OCI-LY3 (cell line): ENCODE measurements around the gene FAM13A.

ENCODE experiments used
- EZH2phosphoT487 ChIP-seq: fragments of 200-600 bp; shearing (Covaris generic); IDR thresholded peaks from 2 replicates; pipeline ENCODE4 v1.6.1; 2018; ENCODE audit warnings: antibody characterized with exemption, mixed run types, low read depth
- TF ChIP-seq, protein P1 (sequence below): fragments of 200-600, 300-600 bp; sonication (generic); IDR thresholded peaks from 2 replicates; pipeline ENCODE4 v1.5.1; 2014; ENCODE audit warnings: antibody characterized with exemption, low read length, low read depth

DNA sequence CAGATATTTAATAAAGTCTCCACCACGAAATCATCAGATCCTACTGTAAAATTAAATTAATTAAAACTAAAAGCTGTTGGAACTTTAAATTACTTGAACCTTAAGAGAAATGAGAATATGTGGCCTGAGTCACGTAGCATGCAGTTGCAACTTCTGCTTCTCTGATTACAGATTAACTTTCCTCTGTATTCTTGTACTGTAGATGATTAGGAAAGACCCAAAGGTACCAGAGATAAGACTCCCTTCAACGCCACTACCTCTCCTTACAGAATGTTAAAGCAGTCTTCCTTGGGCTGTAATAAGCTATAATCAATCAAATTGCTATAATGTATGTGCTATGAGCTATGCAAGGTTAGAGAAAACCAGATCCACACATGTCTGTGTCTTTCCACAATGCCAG, 47.9 kb downstream of the FAM13A start:
- TF ChIP-seq, protein P1, sequence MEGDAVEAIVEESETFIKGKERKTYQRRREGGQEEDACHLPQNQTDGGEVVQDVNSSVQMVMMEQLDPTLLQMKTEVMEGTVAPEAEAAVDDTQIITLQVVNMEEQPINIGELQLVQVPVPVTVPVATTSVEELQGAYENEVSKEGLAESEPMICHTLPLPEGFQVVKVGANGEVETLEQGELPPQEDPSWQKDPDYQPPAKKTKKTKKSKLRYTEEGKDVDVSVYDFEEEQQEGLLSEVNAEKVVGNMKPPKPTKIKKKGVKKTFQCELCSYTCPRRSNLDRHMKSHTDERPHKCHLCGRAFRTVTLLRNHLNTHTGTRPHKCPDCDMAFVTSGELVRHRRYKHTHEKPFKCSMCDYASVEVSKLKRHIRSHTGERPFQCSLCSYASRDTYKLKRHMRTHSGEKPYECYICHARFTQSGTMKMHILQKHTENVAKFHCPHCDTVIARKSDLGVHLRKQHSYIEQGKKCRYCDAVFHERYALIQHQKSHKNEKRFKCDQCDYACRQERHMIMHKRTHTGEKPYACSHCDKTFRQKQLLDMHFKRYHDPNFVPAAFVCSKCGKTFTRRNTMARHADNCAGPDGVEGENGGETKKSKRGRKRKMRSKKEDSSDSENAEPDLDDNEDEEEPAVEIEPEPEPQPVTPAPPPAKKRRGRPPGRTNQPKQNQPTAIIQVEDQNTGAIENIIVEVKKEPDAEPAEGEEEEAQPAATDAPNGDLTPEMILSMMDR, result no peak
- no peak for TF ChIP-seq EZH2phosphoT487
